GM21619 (cell line): ENCODE results near the gene PLCB1.

Experiments
- ATAC-seq: cut with Tn5 transposase; IDR thresholded peaks from one replicate; pipeline ENCODE4 v1.9.1; 2021; ENCODE audit not compliant: unreplicated experiment

Gene PLCB1

DNA sequence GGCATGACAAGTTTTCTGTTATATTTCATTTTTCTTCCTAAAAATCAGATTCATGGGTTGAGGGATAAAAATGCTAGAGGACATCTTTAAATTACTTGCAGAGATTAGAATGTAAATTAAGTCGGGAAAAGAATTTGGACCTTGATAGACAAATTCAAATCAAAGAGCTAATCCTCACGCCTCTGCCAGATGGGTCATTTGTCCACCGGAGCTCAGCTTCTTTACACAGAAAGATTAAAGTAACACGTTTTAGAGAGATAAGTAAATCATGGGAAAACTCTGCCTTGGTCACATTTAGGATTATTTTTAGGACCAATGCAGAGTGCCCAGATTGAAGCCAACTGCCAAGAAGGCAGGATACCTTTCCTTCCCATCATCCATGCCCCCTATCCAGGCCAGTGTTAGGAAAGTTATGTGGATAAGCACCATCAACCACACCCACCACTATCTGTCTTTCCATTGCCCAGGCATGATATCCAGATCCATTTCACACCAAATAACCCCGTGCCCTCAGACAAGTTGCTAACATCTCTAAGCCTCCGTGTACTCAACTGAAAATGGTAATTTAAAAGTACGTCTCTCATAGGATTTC lies 539.4 kb downstream of the PLCB1 start:
- no peak for ATAC-seq

- ATAC-seq, result no peak
Measured at GRCh38 chr20:8673116-8673515, 541.0 kb downstream of the PLCB1 start.

DNA sequence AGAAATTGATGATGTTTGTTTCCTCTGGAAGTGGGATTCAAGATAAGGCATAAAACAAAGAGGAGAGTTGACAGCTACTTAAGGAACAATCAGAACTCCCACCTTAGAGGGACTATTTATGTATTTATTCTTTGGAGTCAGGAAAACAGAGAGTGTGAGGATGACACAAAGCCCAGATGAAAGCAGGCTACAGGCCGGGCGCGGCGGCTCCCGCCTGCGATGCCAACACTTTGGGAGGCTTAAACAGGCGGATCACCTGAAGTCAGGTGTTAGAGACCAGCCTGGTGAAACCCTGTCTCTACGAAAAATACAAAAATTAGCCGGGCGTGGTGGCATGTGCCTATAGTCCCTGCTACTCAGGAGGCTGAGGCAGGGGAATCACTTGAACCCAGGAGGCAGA lies 543.8 kb downstream of the PLCB1 start:
- ATAC-seq, result no peak

DNA sequence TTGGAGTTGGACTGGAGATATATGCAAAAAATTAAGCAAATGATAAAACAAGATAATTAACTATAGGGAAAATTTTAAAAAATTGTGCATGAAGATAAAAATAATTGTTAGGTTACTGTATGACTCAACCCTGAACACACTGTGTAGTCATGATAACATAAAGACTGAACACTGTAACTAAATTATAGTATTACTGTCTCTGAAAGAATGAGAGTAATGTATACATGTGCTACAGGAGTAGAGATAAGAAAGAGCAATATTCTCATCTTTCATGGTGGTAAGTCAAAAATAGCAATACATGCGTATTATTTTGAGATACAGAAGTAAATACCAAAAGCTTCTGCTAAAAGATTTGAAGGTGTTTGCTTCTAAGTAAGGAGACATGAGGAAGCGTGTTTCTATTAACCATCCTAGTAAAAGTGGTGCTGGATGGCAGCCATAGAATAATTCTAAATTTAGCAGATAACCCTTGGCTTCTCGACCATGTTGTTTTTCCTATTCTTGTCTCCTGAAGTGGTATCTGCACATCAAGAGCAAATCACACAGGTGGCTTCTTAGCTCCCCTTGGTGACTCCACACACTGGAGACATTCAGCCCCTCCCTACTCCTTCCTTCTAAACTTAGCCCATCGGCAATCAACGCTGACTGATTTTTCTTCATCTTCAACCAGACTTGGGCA lies 546.2 kb downstream of the PLCB1 start:
- ATAC-seq, result no peak

DNA sequence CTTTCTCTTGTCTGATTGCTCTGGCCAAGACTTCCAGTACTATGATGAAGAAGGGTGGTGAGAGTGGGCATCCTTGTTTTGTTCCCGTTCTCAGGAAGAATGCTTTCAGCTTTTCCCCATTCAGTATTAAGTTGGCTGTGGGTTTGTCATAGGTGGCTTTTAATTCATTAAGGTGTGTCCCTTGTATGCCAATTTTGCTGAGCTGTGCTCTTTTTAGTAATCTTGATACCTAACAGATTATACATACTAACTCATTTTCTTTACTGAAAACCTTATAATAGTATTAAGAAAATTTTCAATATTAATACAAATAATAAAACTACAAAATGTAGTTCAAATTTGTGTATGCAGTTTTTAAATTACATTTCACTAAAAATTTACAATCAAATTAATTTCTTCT lies 557.3 kb downstream of the PLCB1 start:
- no peak for ATAC-seq

DNA sequence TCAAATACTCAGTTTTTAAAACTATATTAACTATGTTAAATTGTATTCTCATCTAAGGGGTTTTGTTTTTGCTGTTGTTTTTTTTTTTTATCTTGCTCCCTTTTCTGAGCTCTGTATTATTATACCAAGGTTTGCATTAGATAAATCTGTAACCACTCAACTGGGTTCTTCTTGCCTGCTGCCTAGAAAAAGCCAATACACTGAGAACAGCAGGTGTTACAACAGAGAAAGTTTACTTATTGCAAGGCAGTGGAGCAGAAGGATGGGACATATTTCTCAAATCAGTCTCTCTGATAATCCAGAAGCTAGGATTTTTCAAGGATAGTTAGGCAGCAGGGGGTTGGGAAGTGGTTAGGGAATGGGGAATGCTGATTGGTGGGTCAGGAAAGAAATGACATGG lies 558.0 kb downstream of the PLCB1 start:
- no peak for ATAC-seq

GRCh38 chr20:8693709-8694108 lies 561.6 kb downstream of the PLCB1 start:
- ATAC-seq, result no peak

- ATAC-seq, result no peak
Measured at GRCh38 chr20:8700756-8701155, 568.7 kb downstream of the PLCB1 start.

GRCh38 chr20:8706961-8707700 lies 575.1 kb downstream of the PLCB1 start:
- ATAC-seq, result no peak

DNA sequence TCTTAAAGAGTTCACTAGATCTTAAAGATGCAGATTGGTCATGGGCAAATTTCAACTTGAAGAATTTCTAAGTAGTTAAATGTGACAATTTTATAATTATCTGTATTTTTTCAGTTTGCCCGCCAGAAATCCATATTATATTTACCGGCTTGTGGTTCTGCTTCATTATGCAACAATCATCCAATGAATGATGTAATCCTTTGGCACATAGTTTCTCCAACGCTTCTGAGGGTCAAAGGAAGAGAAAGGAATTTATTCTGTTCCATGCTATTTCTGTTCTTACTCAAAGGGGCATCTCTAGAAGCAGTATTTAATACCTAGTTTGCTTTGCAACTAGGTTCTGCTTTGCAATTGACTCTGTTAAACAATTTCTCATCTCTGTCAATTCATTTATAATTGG lies 577.6 kb downstream of the PLCB1 start:
- no peak for ATAC-seq

- no peak for ATAC-seq
Measured at GRCh38 chr20:8711501-8711900, 579.4 kb downstream of the PLCB1 start.

- no peak for ATAC-seq
Measured at GRCh38 chr20:8714206-8714605, 582.1 kb downstream of the PLCB1 start.

DNA sequence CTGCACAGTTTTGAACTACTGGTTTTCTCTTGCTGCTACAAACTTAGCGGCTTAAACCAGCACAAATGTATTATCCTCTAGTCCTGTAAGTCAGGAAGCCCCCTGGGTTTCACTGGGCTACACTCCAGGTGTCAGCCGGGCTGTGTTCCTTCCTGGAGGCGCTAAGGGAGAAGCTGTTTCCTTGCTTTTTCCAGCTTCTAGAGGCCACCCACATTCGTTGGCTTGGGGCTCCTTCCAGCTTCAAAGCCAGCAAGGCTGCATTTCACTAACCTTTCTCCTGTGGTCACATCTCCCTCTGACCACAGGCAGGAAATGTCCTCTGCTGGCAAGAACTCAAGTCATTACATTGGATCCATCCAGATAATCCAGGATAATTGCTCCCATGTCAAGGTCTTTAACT lies 586.2 kb downstream of the PLCB1 start:
- ATAC-seq, result no peak

- no peak for ATAC-seq
Measured at GRCh38 chr20:8720089-8720488, 588.0 kb downstream of the PLCB1 start.

DNA sequence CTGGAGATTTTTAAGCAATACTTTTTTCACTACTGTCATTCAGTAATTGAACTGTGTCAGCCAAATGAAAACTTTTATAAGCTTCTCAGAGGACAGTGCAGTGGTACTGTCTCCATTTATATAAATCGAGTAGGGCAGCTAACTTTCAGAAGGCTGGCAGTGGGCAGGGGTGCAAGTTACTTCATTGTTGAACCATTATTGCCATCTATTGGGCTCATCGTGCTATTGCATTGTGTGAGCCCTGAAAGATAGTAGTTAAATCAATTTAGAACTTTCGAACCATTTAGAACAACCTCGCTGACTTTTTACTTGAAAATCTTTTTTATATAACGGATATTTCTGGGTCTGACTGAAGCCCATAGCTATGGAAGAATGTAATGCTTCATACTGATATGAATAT lies 589.0 kb downstream of the PLCB1 start:
- ATAC-seq, result no peak

- ATAC-seq, result no peak
Measured at GRCh38 chr20:8722277-8722928, 590.3 kb downstream of the PLCB1 start.

- no peak for ATAC-seq
Measured at GRCh38 chr20:8723296-8723695, 591.2 kb downstream of the PLCB1 start.

DNA sequence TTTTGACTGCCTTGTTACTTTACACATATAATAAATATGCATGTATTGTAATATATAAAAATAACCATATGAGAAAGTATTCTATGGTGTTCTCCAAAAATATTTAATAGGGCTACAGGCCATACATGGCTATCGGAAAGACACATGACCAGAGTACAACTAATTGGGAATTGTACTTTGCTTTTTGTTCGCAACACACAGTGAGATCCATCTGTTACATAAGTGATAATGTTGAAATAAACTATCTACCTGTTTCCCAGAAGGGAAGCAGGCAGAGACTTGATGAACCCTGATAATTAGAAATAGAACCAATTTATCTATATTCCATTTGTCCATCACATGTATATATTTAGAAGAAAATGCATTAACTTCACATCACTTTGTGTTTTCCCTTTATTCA lies 592.8 kb downstream of the PLCB1 start:
- no peak for ATAC-seq

DNA sequence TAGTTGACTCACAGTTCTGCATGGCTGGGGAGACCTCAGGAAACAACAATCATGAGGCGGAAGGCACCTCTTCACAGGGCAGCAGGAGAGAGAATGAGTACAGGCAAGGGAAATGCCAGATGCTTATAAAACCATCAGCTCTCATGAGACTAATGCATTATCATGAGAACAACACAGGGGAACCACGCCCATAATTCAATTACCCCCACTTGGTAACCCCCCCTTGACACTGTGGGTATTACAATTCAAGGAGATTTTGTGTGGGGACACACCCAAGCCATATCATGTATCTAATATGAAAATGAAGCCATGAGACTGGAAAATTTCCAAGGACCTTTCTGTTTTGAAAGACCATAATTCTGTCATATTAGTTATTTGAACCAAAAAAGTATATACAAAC lies 594.4 kb downstream of the PLCB1 start:
- ATAC-seq, result no peak

- ATAC-seq, result no peak
Measured at GRCh38 chr20:8735014-8735413, 602.9 kb downstream of the PLCB1 start.

GRCh38 chr20:8735674-8736073 lies 603.6 kb downstream of the PLCB1 start:
- ATAC-seq, result no peak

DNA sequence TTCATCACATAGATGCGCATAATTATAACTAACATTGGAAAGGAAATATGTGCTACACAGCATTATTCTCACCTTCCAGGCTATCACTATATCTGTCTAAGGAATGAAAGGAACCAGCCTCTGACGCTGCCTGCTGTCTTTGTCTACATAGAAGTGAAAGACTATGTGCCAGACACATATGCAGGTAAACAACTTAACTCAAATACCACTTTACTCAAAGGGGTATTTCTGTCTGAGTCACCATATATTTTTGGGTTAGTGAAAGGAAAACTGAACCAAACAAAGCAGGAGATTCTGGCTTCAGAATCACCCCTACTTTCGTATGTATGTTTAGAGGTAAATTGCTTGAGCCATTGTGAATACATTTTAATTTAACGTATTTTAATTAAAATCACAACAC lies 608.2 kb downstream of the PLCB1 start:
- ATAC-seq, result peak; percentile 71
